Stomach (tissue), 4 donors: ENCODE results near the gene VWF.

Source experiments
- EP300 ChIP-seq: sonication (generic); formaldehyde crosslinking; IDR thresholded peaks from one replicate; pipeline ENCODE4 v1.6.1; 2017; ENCODE audit warnings: antibody characterized with exemption
- POLR2A ChIP-seq, 4 donors: fragments of 450-650 bp; IDR thresholded peaks; one replicate each; pipeline ENCODE4 v1.6.1; 2016; ENCODE audit warnings: antibody characterized with exemption in 4 of 4, control low read depth in 2 of 4, mild to moderate bottlenecking in 1 of 4, moderate library complexity in 1 of 4
- TF ChIP-seq, protein P1 (sequence below), 7 experiments: fragments of 450-650 bp in 4 of 7; fragments of 200-600 bp in 3 of 7; sonication (generic) in 3 of 7; IDR thresholded peaks; one replicate each; pipeline ENCODE4 v1.5.1; 2016 to 2019; ENCODE audit warnings: antibody characterized with exemption in 7 of 7, control low read depth in 2 of 7, mild to moderate bottlenecking in 1 of 7

DNA sequence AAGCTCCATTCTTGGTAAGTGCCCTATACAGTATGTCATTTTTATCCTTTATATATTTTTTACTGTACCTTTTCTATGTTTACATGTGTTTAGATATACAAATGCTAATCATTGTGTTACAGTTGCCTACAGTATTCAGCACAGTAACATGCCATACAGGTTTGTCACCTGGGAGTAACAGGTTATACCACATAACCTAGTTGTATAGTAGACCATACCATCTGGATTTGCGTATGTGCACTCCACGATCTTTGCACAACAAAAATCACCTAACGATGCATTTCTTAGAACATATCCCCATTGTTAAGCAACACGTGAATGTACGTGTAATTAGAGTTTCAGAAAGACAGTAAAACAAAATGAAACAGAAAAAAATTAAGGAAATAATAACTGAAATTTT lies 167.5 kb downstream of the VWF start:
- TF ChIP-seq EP300, result no peak
- TF ChIP-seq, protein P1, sequence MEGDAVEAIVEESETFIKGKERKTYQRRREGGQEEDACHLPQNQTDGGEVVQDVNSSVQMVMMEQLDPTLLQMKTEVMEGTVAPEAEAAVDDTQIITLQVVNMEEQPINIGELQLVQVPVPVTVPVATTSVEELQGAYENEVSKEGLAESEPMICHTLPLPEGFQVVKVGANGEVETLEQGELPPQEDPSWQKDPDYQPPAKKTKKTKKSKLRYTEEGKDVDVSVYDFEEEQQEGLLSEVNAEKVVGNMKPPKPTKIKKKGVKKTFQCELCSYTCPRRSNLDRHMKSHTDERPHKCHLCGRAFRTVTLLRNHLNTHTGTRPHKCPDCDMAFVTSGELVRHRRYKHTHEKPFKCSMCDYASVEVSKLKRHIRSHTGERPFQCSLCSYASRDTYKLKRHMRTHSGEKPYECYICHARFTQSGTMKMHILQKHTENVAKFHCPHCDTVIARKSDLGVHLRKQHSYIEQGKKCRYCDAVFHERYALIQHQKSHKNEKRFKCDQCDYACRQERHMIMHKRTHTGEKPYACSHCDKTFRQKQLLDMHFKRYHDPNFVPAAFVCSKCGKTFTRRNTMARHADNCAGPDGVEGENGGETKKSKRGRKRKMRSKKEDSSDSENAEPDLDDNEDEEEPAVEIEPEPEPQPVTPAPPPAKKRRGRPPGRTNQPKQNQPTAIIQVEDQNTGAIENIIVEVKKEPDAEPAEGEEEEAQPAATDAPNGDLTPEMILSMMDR (IDR thresholded peaks at IDR 0.05), result no peak
- TF ChIP-seq POLR2A (IDR thresholded peaks at IDR 0.05), result no peak
